Stimulated activated CD4-positive, alpha-beta T cell treated with anti-CD3 and anti-CD28 coated beads, Interleukin-15, amount 100 ng/mL, for 48 hours (primary cell): ENCODE results near the gene PCCA.

Source experiments
- DNase-seq, 2 donors: peaks; one replicate each; pipeline ENCODE4 v3.0.0-alpha.2; 2020; ENCODE audit warnings: low read depth in 2 of 2

PCCA gene

GRCh38 chr13:100465558-100465957, 376.7 kb downstream of the PCCA start:
- DNase-seq, result no peak

- no peak for DNase-seq
These were observed 382.1 kb downstream of the PCCA start for GRCh38 chr13:100470866-100471505.

- no peak for DNase-seq
These were observed 384.2 kb downstream of the PCCA start for GRCh38 chr13:100473087-100473486.

GRCh38 chr13:100473501-100474044, 384.7 kb downstream of the PCCA start:
- no peak for DNase-seq

GRCh38 chr13:100476963-100477362, 388.1 kb downstream of the PCCA start:
- no peak for DNase-seq

- DNase-seq, result no peak
These were observed 389.4 kb downstream of the PCCA start for GRCh38 chr13:100478107-100478809.

- DNase-seq, result no peak
These were observed 391.8 kb downstream of the PCCA start for GRCh38 chr13:100480676-100481075.

- no peak for DNase-seq
These were observed 394.2 kb downstream of the PCCA start for GRCh38 chr13:100483139-100483538.

GRCh38 chr13:100483841-100484381, 395.0 kb downstream of the PCCA start:
- DNase-seq, result no peak

- no peak for DNase-seq
These were observed 395.8 kb downstream of the PCCA start for GRCh38 chr13:100484702-100485101.

GRCh38 chr13:100485265-100485664, 396.4 kb downstream of the PCCA start:
- DNase-seq, result no peak

- no peak for DNase-seq
These were observed 401.8 kb downstream of the PCCA start for GRCh38 chr13:100490692-100491091.

- no peak for DNase-seq
These were observed 402.4 kb downstream of the PCCA start for GRCh38 chr13:100491164-100491842.

GRCh38 chr13:100493418-100493817, 404.5 kb downstream of the PCCA start:
- DNase-seq, result no peak

GRCh38 chr13:100495455-100495854, 406.6 kb downstream of the PCCA start:
- DNase-seq, result no peak

GRCh38 chr13:100497389-100497788, 408.5 kb downstream of the PCCA start:
- no peak for DNase-seq

GRCh38 chr13:100502446-100502845, 413.6 kb downstream of the PCCA start:
- DNase-seq, result no peak

- DNase-seq, result no peak
These were observed 414.7 kb downstream of the PCCA start for GRCh38 chr13:100503622-100504021.

GRCh38 chr13:100506154-100506553, 417.3 kb downstream of the PCCA start:
- peak; percentile 22 to 37 for DNase-seq

GRCh38 chr13:100506600-100507422, 417.9 kb downstream of the PCCA start:
- no peak for DNase-seq

GRCh38 chr13:100508455-100508854, 419.6 kb downstream of the PCCA start:
- DNase-seq, result no peak

- no peak for DNase-seq
These were observed 420.1 kb downstream of the PCCA start for GRCh38 chr13:100508996-100509395.
